Activated CD4-positive, alpha-beta T cell treated with anti-CD3 and anti-CD28 coated beads, Interleukin-2, amount 50 U/mL, for 24 hours (primary cell): ENCODE results near the gene NAT14.
"Not testable (repeated sequence)": the region's sequence is repeated elsewhere in the genome, so short reads cannot be mapped to it uniquely, and the experiment has no call there.

Source experiments
- DNase-seq, 2 donors: peaks; one replicate each; pipeline ENCODE4 v3.0.0-alpha.2; 2020; ENCODE audit warnings: low read depth in 1 of 2, low spot score in 1 of 2

NAT14 gene

GRCh38 chr19:55502197-55502952, 17.4 kb downstream of the NAT14 start:
- DNase-seq, result no peak

- DNase-seq, result no peak
Measured at GRCh38 chr19:55503157-55503501, 18.1 kb downstream of the NAT14 start.

GRCh38 chr19:55503502-55504251, 18.7 kb downstream of the NAT14 start:
- peak; percentile 90 to 99 for DNase-seq

- DNase-seq, result no peak
Measured at GRCh38 chr19:55504252-55504603, 19.2 kb downstream of the NAT14 start.

- no peak for DNase-seq
Measured at GRCh38 chr19:55504981-55505380, 20.0 kb downstream of the NAT14 start.

- no peak for DNase-seq
Measured at GRCh38 chr19:55508120-55508519, 23.1 kb downstream of the NAT14 start.

- peak; percentile 91 for DNase-seq
Measured at GRCh38 chr19:55516878-55517620, 32.1 kb downstream of the NAT14 start.

GRCh38 chr19:55519451-55520311, 34.7 kb downstream of the NAT14 start:
- DNase-seq, result no peak

- DNase-seq, result no peak
Measured at GRCh38 chr19:55520691-55521292, 35.8 kb downstream of the NAT14 start.

- DNase-seq, result no peak
Measured at GRCh38 chr19:55525289-55526101, 40.5 kb downstream of the NAT14 start.

- DNase-seq, result no peak
Measured at GRCh38 chr19:55526216-55527196, 41.5 kb downstream of the NAT14 start.

GRCh38 chr19:55527197-55528029, 42.4 kb downstream of the NAT14 start:
- no peak for DNase-seq

GRCh38 chr19:55528030-55528803, 43.2 kb downstream of the NAT14 start:
- no peak for DNase-seq

GRCh38 chr19:55529636-55530234, 44.7 kb downstream of the NAT14 start:
- no peak for DNase-seq

- DNase-seq, result no peak
Measured at GRCh38 chr19:55530996-55531395, 46.0 kb downstream of the NAT14 start.

GRCh38 chr19:55534280-55534679, 49.3 kb downstream of the NAT14 start:
- DNase-seq, result not testable (repeated sequence)
